Stimulated activated naive B cell treated with anti-CD40 and anti-IgM and Interleukin-4, amounts not matched to agents 10 μg/mL and 1 μg/mL and 100 μg/mL, for 72 hours (primary cell): ENCODE results near the gene FASN.
A peak's percentile ranks its signal among the peaks of the same experiment; 100 is the strongest.

ENCODE experiments used
- ATAC-seq, 2 donors: fragments of 150-1000 bp; cut with Tn5 transposase; replicated peaks; 2 replicates each; pipeline ENCODE4 v1.10.0; 2021; ENCODE audit warnings: moderate library complexity in 1 of 2
- DNase-seq: peaks from one replicate; pipeline ENCODE4 v3.0.0; 2021
- H3K27ac Mint-ChIP-seq: one replicate; pipeline ENCODE4 v1.8.0; 2022; ENCODE audit warnings: mild to moderate bottlenecking, mixed read lengths
- H3K27me3 Mint-ChIP-seq, 2 donors: one replicate each; pipeline ENCODE4 v1.8.0; 2022; ENCODE audit warnings: mixed read lengths in 2 of 2
- H3K36me3 Mint-ChIP-seq, 2 donors: one replicate each; pipeline ENCODE4 v1.8.0; 2022; ENCODE audit warnings: mixed read lengths in 2 of 2, mild to moderate bottlenecking in 1 of 2
- H3K4me1 Mint-ChIP-seq, 2 donors: one replicate each; pipeline ENCODE4 v1.8.0; 2022; ENCODE audit warnings: mixed read lengths in 2 of 2, mild to moderate bottlenecking in 1 of 2
- H3K4me3 Mint-ChIP-seq, 2 donors: one replicate each; pipeline ENCODE4 v1.8.0; 2022; ENCODE audit warnings: mild to moderate bottlenecking in 2 of 2, mixed read lengths in 2 of 2, moderate library complexity in 1 of 2
- H3K9me3 Mint-ChIP-seq, 2 donors: one replicate each; pipeline ENCODE4 v1.8.0; 2022; ENCODE audit warnings: mixed read lengths in 2 of 2, mild to moderate bottlenecking in 1 of 2

The FASN gene

GRCh38 chr17:82058230-82058854 lies 39.7 kb downstream of the FASN start:
- DNase-seq, result no peak
- H3K27ac Mint-ChIP-seq, result peak overlapping the region; percentile 56
- peaks cover 20 to 34% of the 10 kb centered on the region in 2 donors for H3K36me3 Mint-ChIP-seq
- H3K4me3 Mint-ChIP-seq, result no peak overlapping the region
- ATAC-seq, result no peak
- H3K9me3 Mint-ChIP-seq, result no peaks in the 10 kb centered on the region
- H3K27me3 Mint-ChIP-seq, result no peaks in the 10 kb centered on the region
- H3K4me1 Mint-ChIP-seq, result peaks cover 6 to 26% of the 10 kb centered on the region in 2 donors

DNA sequence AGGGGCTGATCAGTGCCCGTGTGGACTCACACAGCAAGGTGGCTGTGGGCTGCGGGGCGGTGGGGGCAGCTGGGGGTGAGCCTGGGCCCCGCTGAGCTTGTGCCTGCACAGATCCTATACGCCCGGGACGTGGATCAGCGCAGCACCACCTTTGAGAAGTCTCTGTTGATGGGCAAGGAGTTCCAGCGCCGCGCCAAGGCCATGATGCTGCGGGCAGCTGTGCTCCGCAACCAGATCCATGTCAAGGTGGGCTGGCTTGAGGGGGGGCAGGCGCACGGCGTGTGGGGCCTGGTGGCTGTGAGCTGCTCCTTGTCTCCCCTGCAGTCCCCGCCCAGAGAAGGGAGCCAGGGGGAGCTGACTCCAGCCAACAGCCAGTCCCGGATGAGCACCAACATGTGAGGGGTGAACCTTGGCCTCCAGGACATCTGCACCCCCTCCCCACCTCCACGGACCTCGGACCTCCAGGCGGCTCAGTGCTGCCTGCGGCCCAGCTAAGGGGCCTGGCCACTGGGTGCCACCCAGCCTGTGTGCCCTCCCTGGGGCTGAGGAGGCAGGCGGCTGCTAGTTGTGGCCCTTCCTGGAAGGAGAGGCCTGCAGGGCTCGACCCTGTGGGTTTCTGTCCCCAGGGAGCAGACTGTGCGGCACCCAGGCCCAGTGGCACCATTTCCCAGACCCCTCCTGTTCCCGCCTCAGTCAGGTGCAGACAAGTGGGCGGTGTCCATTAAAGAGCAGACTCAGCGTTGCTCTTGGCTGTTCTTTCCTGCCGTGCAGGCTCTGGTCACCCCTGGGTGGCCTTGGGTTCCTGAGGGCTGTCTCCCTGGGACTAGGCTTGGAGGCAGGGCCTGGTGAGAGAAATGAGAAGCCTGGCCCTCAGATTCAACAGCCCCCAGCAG lies 41.1 kb downstream of the FASN start:
- no peaks in the 10 kb centered on the region for H3K9me3 Mint-ChIP-seq
- DNase-seq, result no peak
- ATAC-seq, result no peak
- H3K4me3 Mint-ChIP-seq, result no peak overlapping the region
- H3K36me3 Mint-ChIP-seq, result peaks cover 20 to 32% of the 10 kb centered on the region in 2 donors
- no peaks in the 10 kb centered on the region for H3K27me3 Mint-ChIP-seq
- peak overlapping the region; percentile 59 for H3K27ac Mint-ChIP-seq
- H3K4me1 Mint-ChIP-seq, result peaks cover 10 to 34% of the 10 kb centered on the region in 2 donors

- no peaks in the 10 kb centered on the region for H3K27me3 Mint-ChIP-seq
- no peak overlapping the region for H3K27ac Mint-ChIP-seq
- peaks cover 20 to 31% of the 10 kb centered on the region in 2 donors for H3K36me3 Mint-ChIP-seq
- ATAC-seq (no peak), DNase-seq (no peak)
- H3K4me1 Mint-ChIP-seq, result peaks cover 10 to 32% of the 10 kb centered on the region in 2 donors
- H3K4me3 Mint-ChIP-seq, result no peak overlapping the region
- H3K9me3 Mint-ChIP-seq, result no peaks in the 10 kb centered on the region
Measured at GRCh38 chr17:82055965-82056728, 41.9 kb downstream of the FASN start.

DNA sequence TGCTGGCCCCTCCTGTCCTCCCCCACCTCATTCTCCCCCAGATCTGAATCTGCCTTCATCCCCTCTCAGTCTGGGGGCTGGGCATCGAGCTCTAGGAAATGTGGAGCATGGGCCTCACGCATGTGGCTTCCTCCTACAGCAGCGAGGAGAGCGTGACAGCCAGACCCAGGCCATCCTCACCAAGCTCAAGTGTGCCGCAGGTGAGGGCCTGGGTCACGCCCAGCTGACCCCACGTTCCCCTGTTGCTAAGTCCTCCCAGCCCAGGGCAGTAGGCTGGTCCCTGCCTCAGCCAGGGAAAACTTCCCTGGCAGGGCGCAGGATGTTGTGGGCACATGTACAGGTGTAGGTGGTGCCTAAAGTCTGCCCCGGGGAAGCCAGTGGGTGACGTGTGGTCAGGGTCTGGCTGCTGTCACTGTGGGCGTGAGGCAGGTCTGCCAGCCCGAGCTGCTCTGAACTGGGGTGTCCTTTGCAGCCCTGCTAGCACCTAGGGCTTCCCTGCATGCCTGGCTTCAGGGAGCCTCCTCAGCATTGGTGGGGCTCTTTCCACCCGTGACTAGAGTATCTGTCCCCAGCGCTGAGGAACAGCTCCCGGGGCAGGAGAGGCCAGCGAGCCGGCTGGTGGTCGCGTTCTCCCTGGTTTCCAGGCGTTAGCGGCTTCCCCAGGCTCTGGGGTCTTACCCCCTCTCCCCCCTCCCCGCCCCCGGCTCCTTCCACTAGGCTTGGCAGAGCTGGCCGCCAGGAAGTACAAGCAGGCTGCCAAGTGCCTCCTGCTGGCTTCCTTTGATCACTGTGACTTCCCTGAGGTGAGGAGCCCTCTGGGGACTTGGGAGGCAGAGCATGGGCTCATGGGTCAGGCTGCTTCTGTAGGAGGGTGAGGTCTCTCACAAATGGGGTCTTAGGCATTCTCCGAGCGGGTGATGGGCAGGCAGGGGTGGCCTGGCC lies 42.7 kb downstream of the FASN start:
- H3K9me3 Mint-ChIP-seq, result no peaks in the 10 kb centered on the region
- DNase-seq, result no peak
- peak overlapping the region in 1 of 2 donors; percentile 29 for H3K4me3 Mint-ChIP-seq

DNA sequence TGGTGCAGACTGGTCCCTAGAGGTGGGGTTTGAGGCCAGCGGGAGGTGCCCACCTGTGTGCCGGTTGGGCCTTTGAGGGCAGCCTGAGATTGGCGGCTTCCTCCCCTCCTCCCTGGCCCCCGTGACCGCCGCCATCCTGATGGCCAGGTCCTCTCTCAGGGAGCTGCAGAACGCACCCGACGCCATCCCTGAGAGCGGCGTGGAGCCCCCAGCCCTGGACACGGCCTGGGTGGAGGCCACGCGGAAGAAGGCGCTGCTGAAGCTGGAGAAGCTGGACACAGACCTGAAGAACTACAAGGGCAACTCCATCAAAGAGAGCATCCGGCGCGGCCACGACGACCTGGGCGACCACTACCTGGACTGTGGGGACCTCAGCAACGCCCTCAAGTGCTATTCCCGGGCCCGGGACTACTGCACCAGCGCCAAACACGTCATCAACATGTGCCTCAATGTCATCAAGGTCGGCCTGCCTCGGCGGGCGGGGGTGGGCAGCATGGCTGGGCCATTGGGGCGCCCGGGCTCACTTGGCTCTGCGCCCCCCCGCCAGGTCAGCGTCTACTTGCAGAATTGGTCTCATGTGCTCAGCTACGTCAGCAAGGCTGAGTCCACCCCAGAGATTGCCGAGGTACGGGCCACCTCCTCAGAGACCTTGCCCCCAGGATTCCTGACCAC lies 43.5 kb downstream of the FASN start:
- DNase-seq (no peak), ATAC-seq (no peak)
- Mint-ChIP-seq H3K4me3 (peak overlapping the region in 1 of 2 donors; percentile 36), H3K36me3 (peaks cover 19 to 26% of the 10 kb centered on the region in 2 donors), H3K4me1 (peaks cover 19 to 32% of the 10 kb centered on the region in 2 donors), H3K27ac (peak overlapping the region; percentile 31), H3K9me3 (no peaks in the 10 kb centered on the region), H3K27me3 (no peaks in the 10 kb centered on the region)

More for the DNA sequence above, 42.7 kb downstream of the FASN start:
- peak overlapping the region; percentile 89 for H3K27ac Mint-ChIP-seq
- ATAC-seq, result no peak
- peaks cover 15 to 34% of the 10 kb centered on the region in 2 donors for H3K4me1 Mint-ChIP-seq
- H3K27me3 Mint-ChIP-seq, result no peaks in the 10 kb centered on the region
- peaks cover 19 to 26% of the 10 kb centered on the region in 2 donors for H3K36me3 Mint-ChIP-seq

DNA sequence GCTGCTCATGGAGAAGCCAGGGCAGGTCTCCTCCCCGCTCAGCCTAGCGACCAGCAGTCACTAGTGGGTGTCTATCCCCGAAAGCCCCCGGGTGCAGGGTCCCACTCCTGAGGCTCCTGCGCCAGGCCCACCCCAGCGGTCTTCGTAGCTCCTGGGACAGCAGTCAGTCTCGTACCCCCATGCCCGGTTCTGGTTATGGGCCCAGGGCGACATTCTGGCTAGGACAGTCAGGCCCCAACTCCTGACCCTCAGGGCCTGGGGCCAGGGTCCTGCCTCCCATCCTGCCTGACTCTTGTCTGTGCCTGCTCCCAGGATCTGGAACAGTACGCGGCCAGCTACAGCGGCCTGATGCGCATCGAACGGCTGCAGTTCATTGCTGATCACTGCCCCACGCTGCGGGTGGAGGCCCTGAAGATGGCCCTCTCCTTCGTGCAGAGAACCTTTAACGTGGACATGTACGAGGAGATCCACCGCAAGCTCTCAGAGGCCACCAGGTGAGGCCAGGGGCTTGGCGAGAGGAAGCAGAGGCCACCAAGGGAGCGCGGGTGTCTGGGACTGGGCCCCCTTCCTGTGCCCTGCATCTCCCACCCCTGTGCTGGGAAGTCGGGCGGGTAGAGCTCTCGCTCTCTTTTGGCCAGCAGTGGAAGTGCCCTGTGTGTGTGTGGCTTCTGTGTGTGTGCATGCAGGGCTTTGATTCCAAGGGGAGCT lies 44.3 kb downstream of the FASN start:
- peak overlapping the region; percentile 77 to 91 for H3K4me3 Mint-ChIP-seq
- H3K9me3 Mint-ChIP-seq, result no peaks in the 10 kb centered on the region
- ATAC-seq (no peak), DNase-seq (no peak)
- no peaks in the 10 kb centered on the region for H3K27me3 Mint-ChIP-seq
- H3K4me1 Mint-ChIP-seq, result peaks cover 19 to 32% of the 10 kb centered on the region in 2 donors
- H3K27ac Mint-ChIP-seq, result no peak overlapping the region
- H3K36me3 Mint-ChIP-seq, result peaks cover 18 to 26% of the 10 kb centered on the region in 2 donors

- Mint-ChIP-seq H3K27ac (no peak overlapping the region), H3K36me3 (peaks cover 17 to 26% of the 10 kb centered on the region in 2 donors), H3K4me1 (peaks cover 19 to 32% of the 10 kb centered on the region in 2 donors), H3K27me3 (no peaks in the 10 kb centered on the region), H3K4me3 (peak overlapping the region; percentile 77 to 91), H3K9me3 (no peaks in the 10 kb centered on the region)
- no peak for DNase-seq
- no peak for ATAC-seq
Measured at GRCh38 chr17:82053130-82053529, 44.9 kb downstream of the FASN start.

- no peak overlapping the region for H3K27ac Mint-ChIP-seq
- H3K4me1 Mint-ChIP-seq, result peaks cover 19 to 35% of the 10 kb centered on the region in 2 donors
- peaks cover 16 to 23% of the 10 kb centered on the region in 2 donors for H3K36me3 Mint-ChIP-seq
- DNase-seq (no peak), ATAC-seq (no peak)
- H3K4me3 Mint-ChIP-seq, result peak overlapping the region; percentile 77 to 91
- H3K27me3 Mint-ChIP-seq, result no peaks in the 10 kb centered on the region
- H3K9me3 Mint-ChIP-seq, result no peaks in the 10 kb centered on the region
Measured at GRCh38 chr17:82052638-82053059, 45.4 kb downstream of the FASN start.

DNA sequence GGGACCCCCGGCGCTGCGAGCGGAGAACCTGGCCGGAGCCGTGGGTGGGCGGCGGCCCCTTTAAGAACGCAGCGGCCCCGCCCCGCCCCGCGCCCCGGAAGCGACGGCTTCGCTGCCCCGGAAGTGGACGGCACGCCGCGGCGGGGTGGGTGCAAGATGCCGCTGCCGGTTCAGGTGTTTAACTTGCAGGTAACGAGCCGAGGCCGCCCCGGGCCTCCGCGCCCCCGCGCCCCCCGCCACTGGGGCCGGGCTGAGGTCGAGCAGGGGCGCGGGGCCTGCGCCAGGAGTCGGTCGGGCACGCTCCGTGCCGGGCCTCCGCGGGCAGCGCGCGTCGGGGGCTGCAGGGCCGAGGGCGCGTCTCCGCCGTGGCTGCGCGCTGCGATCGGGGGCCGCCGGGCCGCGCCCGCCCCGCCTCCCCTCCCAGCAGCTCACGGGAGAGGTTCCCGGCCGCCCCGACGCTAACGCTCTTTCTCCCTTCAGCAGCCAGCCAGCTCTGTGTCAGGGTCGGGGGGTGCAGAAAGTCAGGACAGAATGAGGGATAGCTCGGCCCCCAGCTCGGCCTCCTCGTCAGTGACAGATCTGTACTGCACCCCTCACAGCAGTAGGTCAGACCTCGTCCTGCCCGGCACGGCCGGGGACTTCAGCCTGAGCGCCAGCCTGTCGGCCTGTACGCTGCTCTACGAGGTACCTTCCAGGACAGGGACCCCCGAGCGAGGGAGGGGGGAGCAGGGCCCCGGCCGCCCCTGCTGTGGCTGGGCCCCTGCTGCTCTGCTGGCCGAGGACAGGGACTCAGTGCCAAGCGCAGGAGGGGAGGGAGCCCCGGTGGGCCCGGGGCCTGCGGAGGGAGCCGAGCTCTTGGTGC lies 46.0 kb downstream of the FASN start, which contains the start of the genes GPS1 and RFNG:
Gene GPS1, plus strand, starts transcription at position 123 of the 862 bp plus-strand sequence. Its CDS starts 34 bp downstream, at position 157.
Gene RFNG, minus strand, starts transcription at position 36 of the 862 bp plus-strand sequence. CDS start 45 bp downstream, outside the sequence.
- H3K9me3 Mint-ChIP-seq, result no peaks in the 10 kb centered on the region
- H3K4me3 Mint-ChIP-seq, result peak within 1 kb of the TSS; percentile 90 to 91
- H3K27ac Mint-ChIP-seq, result peak within 1 kb of the TSS; percentile 94
- H3K4me1 Mint-ChIP-seq, result peaks cover 23 to 39% of the 10 kb centered on the region in 2 donors
- DNase-seq, result peak; percentile 68
- H3K27me3 Mint-ChIP-seq, result no peaks in the 10 kb centered on the region
- peaks cover 21 to 28% of the 10 kb centered on the region in 2 donors for H3K36me3 Mint-ChIP-seq
- peak; percentile 91 to 94 for ATAC-seq

- Mint-ChIP-seq H3K27me3 (no peaks in the 10 kb centered on the region), H3K9me3 (no peaks in the 10 kb centered on the region), H3K36me3 (peaks cover 18 to 26% of the 10 kb centered on the region in 2 donors), H3K27ac (peak overlapping the region; percentile 94), H3K4me3 (peak overlapping the region; percentile 88 to 91), H3K4me1 (peaks cover 23 to 39% of the 10 kb centered on the region in 2 donors)
- ATAC-seq (peak; percentile 26 to 29), DNase-seq (no peak)
Measured at GRCh38 chr17:82050761-82051641, 47.0 kb downstream of the FASN start.
